HepG2 (cell line): ENCODE results near the gene HAP1. TPM values are rescaled to one million over a fixed set of nuclear protein-coding genes. Genes with fewer than 3 reads are reported as not detected.

Experiments
- ATAC-seq: fragments of 200-7000 bp; cut with Tn5 transposase; 3 replicates; pipeline ENCODE4 v1.9.1; 2020; ENCODE audit warnings: mild to moderate bottlenecking, moderate library complexity
- BruUV-seq: library from RNA; stranded (reverse); fragments of 400-500 nt; replicated peaks from 2 replicates; lab custom pipeline; 2021; lab: Mats Ljungman, UMichigan
- CTCF ChIA-PET: fragments of 300-600 bp; formaldehyde crosslinking; extraction: SDS; loops from one replicate; lab custom pipeline; 2021; ENCODE audit warnings: low total read pairs, inconsistent platforms, low intra/inter-chr PET ratio; lab: Yijun Ruan, JAX
- POLR2A ChIA-PET: fragments of 350-600 bp; sonication (Branson Sonifier 250); formaldehyde crosslinking; loops from one replicate; lab custom pipeline; 2020; ENCODE audit warnings: antibody characterized with exemption, inconsistent platforms; lab: Yijun Ruan, JAX
- DNase-seq: peaks from one replicate; pipeline ENCODE4 v3.0.0-alpha.2; 2015; ENCODE audit warnings: low spot score
- FAIRE-seq: peaks from 3 replicates; lab custom pipeline; 2011; peaks lifted over from hg19 to GRCh38; lab: Jason Lieb, UNC
- H2AFZ ChIP-seq: one replicate; pipeline ENCODE4 v1.6.1; 2011; ENCODE audit warnings: low read length, inconsistent platforms
- H3K27ac ChIP-seq: fragments of 300-600 bp; 3 replicates; pipeline ENCODE4 v1.8.0; 2011; ENCODE audit warnings: mixed run types, mild to moderate bottlenecking, mixed read lengths, low read length, inconsistent platforms; ENCODE audit not compliant: insufficient read depth; ENCODE audit errors: extremely low read length
- H3K27me3 ChIP-seq, 2 experiments: fragments of 200-600 bp in 1 of 2; 2 replicates in 1 of 2; 3 replicates in 1 of 2; pipeline versions ENCODE4 v1.6.0 to v1.8.0; 2011; ENCODE audit warnings: low read length in 2 of 2, mild to moderate bottlenecking in 2 of 2, moderate library complexity in 2 of 2, inconsistent platforms in 1 of 2; ENCODE audit not compliant: insufficient read depth in 2 of 2, control insufficient read depth in 1 of 2
- H3K36me3 ChIP-seq, 2 experiments: fragments of 200-600 bp in 1 of 2; replicated peaks in 1 of 2; 2 replicates in 1 of 2; 3 replicates in 1 of 2; pipeline versions ENCODE4 v1.5.1 to v1.8.0; 2011; ENCODE audit warnings: low read length in 2 of 2, inconsistent platforms in 1 of 2; ENCODE audit not compliant: insufficient read depth in 2 of 2, control insufficient read depth in 1 of 2
- H3K4me1 ChIP-seq: 2 replicates; pipeline ENCODE4 v1.5.1; 2012; ENCODE audit warnings: low read length, inconsistent platforms; ENCODE audit not compliant: insufficient read depth
- H3K4me2 ChIP-seq: 2 replicates; pipeline ENCODE4 v1.6.0; 2011; ENCODE audit warnings: low read depth, low read length, inconsistent platforms
- H3K4me3 ChIP-seq, 3 experiments: fragments of 200-600 bp in 1 of 3; sonication (generic), shearing (Covaris generic) in 1 of 3; replicated peaks in 1 of 3; 2 replicates each; pipeline ENCODE4 v1.5.1; 2011 to 2016; ENCODE audit warnings: low read length in 3 of 3, inconsistent platforms in 2 of 3, low read depth in 2 of 3, mild to moderate bottlenecking in 2 of 3, control low read depth in 1 of 3, mixed read lengths in 1 of 3; ENCODE audit not compliant: insufficient read depth in 1 of 3
- H3K79me2 ChIP-seq: one replicate; pipeline ENCODE4 v1.6.1; 2011; ENCODE audit warnings: low read length, inconsistent platforms; ENCODE audit not compliant: insufficient read depth
- H3K9ac ChIP-seq: 2 replicates; pipeline ENCODE4 v1.6.0; 2011; ENCODE audit warnings: mild to moderate bottlenecking, low read depth, low read length, inconsistent platforms; ENCODE audit not compliant: insufficient read depth
- H3K9me3 ChIP-seq: 2 replicates; pipeline ENCODE4 v1.5.1; 2012; ENCODE audit warnings: mild to moderate bottlenecking, low read length
- H4K20me1 ChIP-seq: 2 replicates; pipeline ENCODE4 v1.6.0; 2011; ENCODE audit warnings: inconsistent platforms, mild to moderate bottlenecking, low read length, moderate library complexity; ENCODE audit not compliant: insufficient read depth
- GABPB1 ChIP-seq: IDR thresholded peaks from 2 replicates; pipeline ENCODE4 v1.6.1; 2016; ENCODE audit warnings: mild to moderate bottlenecking, missing genetic modification reagents, moderate library complexity, missing compliant biosample characterization
- MZF1 ChIP-seq: sonication (generic); formaldehyde crosslinking; IDR thresholded peaks from 2 replicates; pipeline ENCODE4 v1.8.1; 2023; ENCODE audit warnings: mild to moderate bottlenecking, missing genetic modification reagents, borderline replicate concordance
- RARA ChIP-seq: IDR thresholded peaks from 2 replicates; pipeline ENCODE4 v1.6.1; 2016; ENCODE audit warnings: missing genetic modification reagents, missing compliant biosample characterization
- RXRB ChIP-seq: IDR thresholded peaks from 2 replicates; pipeline ENCODE4 v1.6.1; 2016; ENCODE audit warnings: borderline replicate concordance, missing genetic modification reagents, missing compliant biosample characterization
- SMAD1 ChIP-seq: sonication (generic); formaldehyde crosslinking; IDR thresholded peaks from 2 replicates; pipeline ENCODE4 v1.4.0; 2020; ENCODE audit warnings: missing genetic modification reagents, low read depth, mild to moderate bottlenecking, borderline replicate concordance
- STAG1 ChIP-seq: sonication (generic); formaldehyde crosslinking; IDR thresholded peaks from 2 replicates; pipeline ENCODE4 v1.4.0; 2020; ENCODE audit warnings: missing genetic modification reagents
- ZC3H4 ChIP-seq: sonication (generic); formaldehyde crosslinking; IDR thresholded peaks from 2 replicates; pipeline ENCODE4 v1.4.0; 2020; ENCODE audit warnings: missing genetic modification reagents, borderline replicate concordance
- ZNF75D ChIP-seq: sonication (generic); formaldehyde crosslinking; IDR thresholded peaks from 2 replicates; pipeline ENCODE4 v1.8.1; 2023; ENCODE audit warnings: missing genetic modification reagents, mild to moderate bottlenecking, borderline replicate concordance
- ZSCAN21 ChIP-seq: sonication (generic); formaldehyde crosslinking; IDR thresholded peaks from 2 replicates; pipeline ENCODE4 v1.8.0; 2022; ENCODE audit warnings: mild to moderate bottlenecking, missing genetic modification reagents, moderate library complexity, borderline replicate concordance
- ZSCAN22 ChIP-seq: sonication (generic); formaldehyde crosslinking; IDR thresholded peaks from 2 replicates; pipeline ENCODE4 v1.4.0; 2020; ENCODE audit warnings: mild to moderate bottlenecking, missing genetic modification reagents
- WGBS: methylation state at CpG from one replicate; pipeline ENCODE4 v1.1.6; 2017; ENCODE audit warnings: low lambda C conversion rate; 5-methylcytosine and 5-hydroxymethylcytosine counted together
- in situ Hi-C: cut with HindIII; loops from 2 replicates; pipeline ENCODE4 v1.10.0; 2017; ENCODE audit warnings: low pct_unique_long_range_greater_than_20kb; ENCODE audit not compliant: extremely low pct_ligation_motif_present
- intact Hi-C: fragments of 100-400 bp; cut with micrococcal nuclease; formaldehyde crosslinking; loops from one replicate; pipeline ENCODE4 v1.10.0; 2022; ENCODE audit not compliant: unreplicated experiment
- polyA plus RNA-seq, 8 experiments: library from polyadenylated mRNA; depleted of rRNA in 3 of 8; stranded (reverse) in 7 of 8; unstranded in 1 of 8; fragments of >200 nt; fragmentation: Illumina TruSeq in 4 of 8; extraction: Trizol in 4 of 8; gene quantifications; 2 replicates each; pipeline versions ENCODE4 v1.2.1 to v1.2.3, GENCODE V29; 2011 to 2016; ENCODE audit warnings: low read depth in 4 of 8, missing spikeins in 1 of 8, mixed read lengths in 1 of 8; ENCODE audit not compliant: insufficient read depth in 1 of 8
- total RNA-seq, 5 experiments: library from RNA; depleted of rRNA; stranded (reverse); fragments of >200 nt; fragmentation: Illumina TruSeq; extraction: Trizol; gene quantifications; 2 replicates each; pipeline ENCODE4 v1.2.3, GENCODE V29; 2016; ENCODE audit warnings: low read depth in 1 of 5
- TF ChIP-seq, protein P1 (sequence below): sonication (generic); formaldehyde crosslinking; IDR thresholded peaks from 2 replicates; pipeline ENCODE4 v1.9.0; 2022; ENCODE audit warnings: missing genetic modification reagents, mild to moderate bottlenecking, borderline replicate concordance
- TF ChIP-seq, protein P2 (sequence below): sonication (generic); formaldehyde crosslinking; IDR thresholded peaks from 2 replicates; pipeline ENCODE4 v1.4.0; 2020; ENCODE audit warnings: missing genetic modification reagents
- TF ChIP-seq, protein P3 (sequence below), 2 experiments: sonication (generic) in 1 of 2; formaldehyde crosslinking in 1 of 2; IDR thresholded peaks; 2 replicates each; pipeline versions ENCODE4 v1.6.1 to v1.9.0; 2014 to 2022; ENCODE audit warnings: antibody characterized with exemption in 1 of 2, borderline replicate concordance in 1 of 2, inconsistent platforms in 1 of 2, low read depth in 1 of 2, missing genetic modification reagents in 1 of 2

Gene HAP1
- total and polyA plus RNA-seq, 2 of the 13 experiments (the other 11 are each of a cell fraction or from before 2014, with no cell fraction given): 0.07 TPM

DNA sequence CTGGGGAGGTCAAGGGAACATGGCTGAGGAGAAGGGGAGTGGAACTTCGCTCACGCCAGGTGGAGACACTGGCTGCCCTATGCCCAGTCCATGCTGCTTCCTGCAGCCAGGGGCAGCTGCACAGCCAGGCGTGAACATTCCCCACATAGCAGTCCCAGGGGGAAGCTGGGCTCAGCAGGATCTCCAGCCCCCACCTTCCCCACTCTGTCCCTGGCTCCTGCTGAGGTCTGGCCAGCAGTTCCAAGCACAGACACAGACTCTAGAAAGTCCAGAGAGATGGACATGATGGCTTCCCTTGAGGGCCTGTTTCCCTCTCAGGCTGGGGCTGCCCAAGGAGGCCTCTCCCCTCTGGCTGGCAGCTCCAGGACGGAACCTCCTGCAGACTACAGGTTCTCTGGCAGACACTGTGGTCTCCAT, 42.7 kb upstream of the HAP1 start:
- H3K4me3 ChIP-seq: peak overlapping the region; percentile 24 to 60 (median 42); a peak in 5 of 6 replicates
- DNase-seq (peak; percentile 64), FAIRE-seq (no peak), ATAC-seq (peak; percentile 75)
- no peaks in the 10 kb centered on the region for H3K79me2 ChIP-seq
- ChIA-PET CTCF (interaction anchor here (1.2 to 1.4 kb wide), 2 partner anchors 9 to 24 kb away, joined by 5 read pairs; partner anchors contain the start of gene JUP), POLR2A (interaction anchor here (0.9 to 3.6 kb wide), 20 partner anchors 9 to 189 kb away, joined by 3 to 95 read pairs (median 6); partner anchors contain the start of genes EIF1, FKBP10, HAP1 and JUP)
- peak overlapping the region; percentile 64 for H3K9ac ChIP-seq
- no peak overlapping the region for H2AFZ ChIP-seq
- intact Hi-C loops (loop anchor here (1.0 kb wide), 3 partner anchors 9 to 182 kb away; partner anchors contain the start of gene JUP), in situ Hi-C loops (no loop called here)
- H3K4me1 ChIP-seq: peaks cover 62% of the 10 kb centered on the region
- BruUV-seq: no TSS peak
- H3K9me3 ChIP-seq: no peaks in the 10 kb centered on the region
- no peaks in the 10 kb centered on the region; the same call in 1 of the 2 replicates for H4K20me1 ChIP-seq
- no peaks in the 10 kb centered on the region for H3K27me3 ChIP-seq
- WGBS: 40% methylated on average over 4 of the region's 4 CpGs
- H3K36me3 ChIP-seq: no peaks in the 10 kb centered on the region; a peak in 1 of 5 replicates
- H3K4me2 ChIP-seq: peak overlapping the region; percentile 84
- H3K27ac ChIP-seq: peak overlapping the region; percentile 75
- peak; percentile 44; the same call in 1 of the 2 replicates for TF ChIP-seq ZSCAN21 (CRISPR knock-in tag)
- TF ChIP-seq ZNF75D (CRISPR knock-in tag): no peak
- TF ChIP-seq GABPB1 (CRISPR knock-in tag): peak; percentile 38; the same call in 1 of the 2 replicates
- TF ChIP-seq, protein P1, sequence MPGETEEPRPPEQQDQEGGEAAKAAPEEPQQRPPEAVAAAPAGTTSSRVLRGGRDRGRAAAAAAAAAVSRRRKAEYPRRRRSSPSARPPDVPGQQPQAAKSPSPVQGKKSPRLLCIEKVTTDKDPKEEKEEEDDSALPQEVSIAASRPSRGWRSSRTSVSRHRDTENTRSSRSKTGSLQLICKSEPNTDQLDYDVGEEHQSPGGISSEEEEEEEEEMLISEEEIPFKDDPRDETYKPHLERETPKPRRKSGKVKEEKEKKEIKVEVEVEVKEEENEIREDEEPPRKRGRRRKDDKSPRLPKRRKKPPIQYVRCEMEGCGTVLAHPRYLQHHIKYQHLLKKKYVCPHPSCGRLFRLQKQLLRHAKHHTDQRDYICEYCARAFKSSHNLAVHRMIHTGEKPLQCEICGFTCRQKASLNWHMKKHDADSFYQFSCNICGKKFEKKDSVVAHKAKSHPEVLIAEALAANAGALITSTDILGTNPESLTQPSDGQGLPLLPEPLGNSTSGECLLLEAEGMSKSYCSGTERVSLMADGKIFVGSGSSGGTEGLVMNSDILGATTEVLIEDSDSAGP (CRISPR knock-in tag): peak; percentile 68
- TF ChIP-seq, protein P2, sequence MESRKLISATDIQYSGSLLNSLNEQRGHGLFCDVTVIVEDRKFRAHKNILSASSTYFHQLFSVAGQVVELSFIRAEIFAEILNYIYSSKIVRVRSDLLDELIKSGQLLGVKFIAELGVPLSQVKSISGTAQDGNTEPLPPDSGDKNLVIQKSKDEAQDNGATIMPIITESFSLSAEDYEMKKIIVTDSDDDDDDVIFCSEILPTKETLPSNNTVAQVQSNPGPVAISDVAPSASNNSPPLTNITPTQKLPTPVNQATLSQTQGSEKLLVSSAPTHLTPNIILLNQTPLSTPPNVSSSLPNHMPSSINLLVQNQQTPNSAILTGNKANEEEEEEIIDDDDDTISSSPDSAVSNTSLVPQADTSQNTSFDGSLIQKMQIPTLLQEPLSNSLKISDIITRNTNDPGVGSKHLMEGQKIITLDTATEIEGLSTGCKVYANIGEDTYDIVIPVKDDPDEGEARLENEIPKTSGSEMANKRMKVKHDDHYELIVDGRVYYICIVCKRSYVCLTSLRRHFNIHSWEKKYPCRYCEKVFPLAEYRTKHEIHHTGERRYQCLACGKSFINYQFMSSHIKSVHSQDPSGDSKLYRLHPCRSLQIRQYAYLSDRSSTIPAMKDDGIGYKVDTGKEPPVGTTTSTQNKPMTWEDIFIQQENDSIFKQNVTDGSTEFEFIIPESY (CRISPR knock-in tag): peak; percentile 74; the same call in 1 of the 2 replicates
- no peak; the same call in 1 of the 2 replicates for TF ChIP-seq RXRB (CRISPR knock-in tag)
- 0 out of 2 replicates have a peak, but pooled peaks have one; percentile 28 for TF ChIP-seq RARA (CRISPR knock-in tag)
- TF ChIP-seq ZC3H4: no peak
- TF ChIP-seq, protein P3, sequence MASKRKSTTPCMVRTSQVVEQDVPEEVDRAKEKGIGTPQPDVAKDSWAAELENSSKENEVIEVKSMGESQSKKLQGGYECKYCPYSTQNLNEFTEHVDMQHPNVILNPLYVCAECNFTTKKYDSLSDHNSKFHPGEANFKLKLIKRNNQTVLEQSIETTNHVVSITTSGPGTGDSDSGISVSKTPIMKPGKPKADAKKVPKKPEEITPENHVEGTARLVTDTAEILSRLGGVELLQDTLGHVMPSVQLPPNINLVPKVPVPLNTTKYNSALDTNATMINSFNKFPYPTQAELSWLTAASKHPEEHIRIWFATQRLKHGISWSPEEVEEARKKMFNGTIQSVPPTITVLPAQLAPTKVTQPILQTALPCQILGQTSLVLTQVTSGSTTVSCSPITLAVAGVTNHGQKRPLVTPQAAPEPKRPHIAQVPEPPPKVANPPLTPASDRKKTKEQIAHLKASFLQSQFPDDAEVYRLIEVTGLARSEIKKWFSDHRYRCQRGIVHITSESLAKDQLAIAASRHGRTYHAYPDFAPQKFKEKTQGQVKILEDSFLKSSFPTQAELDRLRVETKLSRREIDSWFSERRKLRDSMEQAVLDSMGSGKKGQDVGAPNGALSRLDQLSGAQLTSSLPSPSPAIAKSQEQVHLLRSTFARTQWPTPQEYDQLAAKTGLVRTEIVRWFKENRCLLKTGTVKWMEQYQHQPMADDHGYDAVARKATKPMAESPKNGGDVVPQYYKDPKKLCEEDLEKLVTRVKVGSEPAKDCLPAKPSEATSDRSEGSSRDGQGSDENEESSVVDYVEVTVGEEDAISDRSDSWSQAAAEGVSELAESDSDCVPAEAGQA (IDR thresholded peaks at IDR 0.05; ENCODE audit: low read depth): peak; percentile 59; the same call in 1 of the 2 replicates
- TF ChIP-seq, protein P3 (CRISPR knock-in tag; IDR thresholded peaks at IDR 0.05; ENCODE audit: borderline replicate concordance): no peak
- peak; percentile 68 for TF ChIP-seq STAG1 (CRISPR knock-in tag)
- TF ChIP-seq ZSCAN22 (CRISPR knock-in tag): peak; percentile 97
- TF ChIP-seq MZF1 (CRISPR knock-in tag): 0 out of 2 replicates have a peak, but pooled peaks have one; percentile 31
- TF ChIP-seq SMAD1 (CRISPR knock-in tag): peak; percentile 63; the same call in 1 of the 2 replicates
